ENCODE data around the gene BEGAIN.

Gene BEGAIN

DNA sequence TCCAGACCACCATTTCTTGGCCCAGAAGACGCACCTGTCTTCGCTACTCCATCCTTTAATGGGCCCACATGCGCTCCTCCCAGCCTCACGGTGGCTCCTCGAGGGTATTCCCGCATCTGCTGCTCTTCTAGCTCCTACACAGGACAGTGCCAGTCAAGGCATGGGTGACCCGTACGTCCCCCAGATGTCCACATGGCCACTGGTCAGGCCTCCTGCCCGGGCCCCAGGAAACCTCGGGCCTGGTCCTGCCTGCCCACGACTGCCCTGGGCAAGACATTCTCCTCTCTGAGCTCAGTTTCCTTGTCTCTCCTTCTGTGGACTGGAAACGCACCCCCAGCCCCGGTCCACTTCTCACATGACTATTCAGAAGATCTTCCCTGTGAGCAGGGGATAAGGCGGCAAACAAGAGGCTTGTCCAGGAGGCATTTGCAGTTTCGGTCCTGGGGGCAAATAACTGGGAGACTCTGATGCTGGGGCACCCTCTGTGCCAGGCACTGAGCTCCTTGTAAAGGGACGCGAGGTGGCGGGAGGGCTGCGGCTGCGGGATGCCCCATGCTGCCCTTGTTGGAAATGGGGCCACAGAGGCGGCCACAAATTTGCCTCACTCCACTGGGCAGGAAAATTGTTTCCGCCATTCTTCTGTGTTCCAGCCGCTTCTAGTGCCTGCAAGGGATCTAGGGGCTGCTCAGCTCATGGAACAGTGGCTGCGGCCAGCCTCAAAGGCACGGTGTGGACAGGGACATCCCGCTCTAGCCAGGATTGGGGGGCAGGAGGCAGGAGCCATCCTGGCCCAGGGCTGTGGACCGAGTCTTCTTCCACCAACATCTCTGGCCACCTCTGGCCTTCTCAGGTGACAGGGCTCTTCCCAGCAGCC, 6.8 kb upstream of the BEGAIN start:
- DNase-seq = no peak

DNA sequence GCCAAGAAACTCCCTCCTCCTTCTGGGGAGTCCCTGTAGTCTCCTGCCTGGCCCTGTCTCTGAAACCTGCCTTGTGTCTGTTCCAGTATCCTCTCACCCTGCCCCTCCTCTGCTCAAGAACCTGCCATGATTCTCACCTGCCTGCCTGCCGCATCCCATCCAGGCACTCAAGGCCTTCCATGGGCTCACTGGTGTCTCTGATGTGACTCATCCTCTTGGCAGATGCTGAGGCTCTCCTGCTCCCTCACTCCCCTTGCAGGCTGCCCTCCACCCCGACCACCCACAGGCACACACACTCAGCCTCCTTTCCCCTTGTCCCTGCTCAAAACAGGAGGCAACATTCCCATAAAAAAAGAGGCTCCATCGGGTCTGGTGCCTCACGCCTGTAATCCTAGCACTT, 5.8 kb upstream of the BEGAIN start:
- no peak for DNase-seq

DNA sequence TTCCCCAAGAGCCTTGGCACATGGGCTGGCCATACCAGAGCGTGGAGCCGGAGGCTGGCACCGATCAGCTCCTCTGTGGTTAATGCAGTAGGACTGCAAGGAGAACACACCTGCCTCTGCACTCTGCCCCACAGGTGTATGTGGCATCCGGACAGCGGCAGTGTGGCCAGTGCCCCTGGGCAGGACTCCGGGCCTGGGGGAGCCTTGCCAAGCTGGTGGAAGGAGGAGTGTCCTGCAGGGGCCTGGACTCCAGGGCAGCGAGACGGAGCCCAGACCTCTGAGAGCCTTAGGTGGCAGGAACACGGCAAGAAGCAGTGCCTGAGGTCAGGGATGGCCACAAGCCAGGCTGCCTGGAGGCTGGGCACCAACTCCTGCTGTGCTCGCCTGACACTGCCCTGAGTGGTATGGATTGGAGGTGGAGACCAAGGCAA, 5.3 kb upstream of the BEGAIN start:
- DNase-seq = no peak

DNA sequence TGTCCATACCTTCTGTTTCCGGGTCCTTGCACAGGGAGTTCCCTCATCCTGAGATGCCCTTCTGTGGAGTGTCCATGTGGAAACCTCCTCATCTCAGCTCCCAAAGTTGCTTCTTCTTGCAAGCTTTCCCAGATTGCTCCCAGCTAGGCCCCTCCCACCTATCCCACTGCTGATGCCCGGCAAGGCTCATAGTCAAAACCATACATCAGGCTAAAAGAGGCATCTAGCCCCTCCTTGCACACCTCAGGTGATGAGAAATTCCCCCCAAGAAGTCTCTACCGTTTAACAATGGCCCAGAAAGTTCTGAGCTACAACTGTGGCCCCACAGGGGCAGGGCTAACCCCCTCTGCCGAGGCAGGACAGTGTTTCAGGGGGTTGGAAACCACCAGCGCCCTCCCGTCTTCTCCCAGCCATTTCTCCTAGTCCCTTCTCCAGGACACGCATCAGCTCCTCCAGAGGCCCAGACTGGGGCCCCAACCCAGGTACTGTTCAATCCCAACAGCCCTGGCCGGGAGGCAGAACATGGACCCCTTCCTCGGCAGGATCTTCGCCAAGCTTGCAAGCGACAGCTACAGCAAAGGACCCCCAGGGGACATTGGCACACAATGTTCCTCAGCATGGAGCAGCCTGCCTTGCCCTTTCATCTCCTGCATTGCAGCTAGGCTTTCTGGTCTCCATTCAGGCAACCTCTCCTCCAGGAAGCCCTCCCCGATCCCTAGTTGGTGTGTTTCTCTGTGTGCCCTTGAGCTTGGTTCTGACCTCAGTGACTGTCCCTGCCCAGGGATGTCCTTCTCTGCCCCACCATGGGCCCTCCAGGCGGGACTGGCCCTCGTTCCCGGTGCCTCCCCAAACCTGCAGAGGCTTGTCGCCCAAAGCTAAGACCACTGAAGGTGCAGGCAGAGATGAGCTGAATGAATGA, 4.5 kb upstream of the BEGAIN start:
- no peak for DNase-seq

DNA sequence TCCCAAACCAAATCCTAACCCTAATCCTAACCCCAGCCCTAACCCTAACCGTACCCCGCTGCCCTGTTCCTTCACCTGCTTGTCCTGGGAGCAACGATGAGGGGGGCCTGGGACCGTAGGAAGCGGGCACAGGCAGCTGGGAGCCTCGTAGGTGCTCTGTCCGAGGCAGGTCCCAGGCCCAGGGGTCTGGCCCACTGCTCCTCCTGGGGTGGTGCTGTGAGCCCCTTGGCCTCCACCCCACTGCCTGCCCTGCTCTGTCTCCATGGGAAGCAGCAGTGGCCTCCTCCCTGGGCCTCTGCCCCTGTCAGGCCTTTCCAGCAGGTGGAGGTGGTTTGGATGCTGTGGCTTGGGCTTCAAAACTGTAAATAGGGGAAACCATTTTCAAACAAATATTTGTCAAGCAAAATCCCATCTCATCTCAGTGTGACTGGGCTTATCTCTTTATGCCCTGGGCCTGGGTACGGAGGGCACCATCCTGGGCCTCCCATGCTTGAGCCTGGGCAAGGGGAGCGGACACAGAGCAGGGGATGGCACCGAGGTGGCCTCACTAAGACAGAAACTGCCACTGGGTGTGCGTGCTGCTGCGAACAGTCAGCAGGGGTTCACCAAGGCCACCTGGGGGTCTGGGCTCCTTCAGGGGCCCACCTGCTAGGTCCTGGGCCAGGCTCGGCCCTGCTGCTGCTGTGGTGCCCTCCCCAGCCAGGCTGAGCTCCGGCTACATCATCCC, 3.7 kb upstream of the BEGAIN start:
- no peak for DNase-seq

DNA sequence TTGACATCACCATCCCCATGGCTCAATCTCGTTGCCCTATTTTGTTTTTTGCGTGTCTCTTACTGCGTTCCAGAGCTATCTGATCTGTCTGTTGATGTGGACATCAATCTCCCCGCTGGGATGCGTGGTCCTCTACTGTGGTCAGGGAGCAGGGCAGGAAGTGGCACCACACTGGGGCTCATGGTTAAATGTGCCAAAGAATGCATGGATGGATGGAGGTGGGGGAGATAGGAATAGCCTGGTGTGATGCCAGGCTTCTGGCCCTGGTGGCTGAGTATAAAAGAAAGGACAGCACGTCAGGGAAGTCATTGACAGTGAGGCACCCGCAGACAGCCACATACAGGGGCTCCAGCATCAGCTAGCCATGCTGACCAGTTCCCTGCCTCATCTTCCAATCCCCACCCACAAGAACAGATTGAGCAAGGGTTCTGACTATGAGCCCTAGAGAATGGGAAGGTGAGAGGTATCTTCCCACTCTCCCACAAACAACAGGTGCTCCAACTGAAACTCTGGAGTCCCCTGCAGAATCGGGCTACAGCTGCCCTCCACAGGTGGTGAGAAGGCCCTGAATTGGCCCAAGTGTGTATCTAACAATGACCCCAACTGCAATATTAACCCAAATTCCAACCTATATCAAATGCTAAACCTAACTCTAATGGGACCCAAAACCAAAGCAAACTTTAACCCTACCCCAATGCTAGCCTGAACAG, 2.7 kb upstream of the BEGAIN start:
- DNase-seq = no peak

DNA sequence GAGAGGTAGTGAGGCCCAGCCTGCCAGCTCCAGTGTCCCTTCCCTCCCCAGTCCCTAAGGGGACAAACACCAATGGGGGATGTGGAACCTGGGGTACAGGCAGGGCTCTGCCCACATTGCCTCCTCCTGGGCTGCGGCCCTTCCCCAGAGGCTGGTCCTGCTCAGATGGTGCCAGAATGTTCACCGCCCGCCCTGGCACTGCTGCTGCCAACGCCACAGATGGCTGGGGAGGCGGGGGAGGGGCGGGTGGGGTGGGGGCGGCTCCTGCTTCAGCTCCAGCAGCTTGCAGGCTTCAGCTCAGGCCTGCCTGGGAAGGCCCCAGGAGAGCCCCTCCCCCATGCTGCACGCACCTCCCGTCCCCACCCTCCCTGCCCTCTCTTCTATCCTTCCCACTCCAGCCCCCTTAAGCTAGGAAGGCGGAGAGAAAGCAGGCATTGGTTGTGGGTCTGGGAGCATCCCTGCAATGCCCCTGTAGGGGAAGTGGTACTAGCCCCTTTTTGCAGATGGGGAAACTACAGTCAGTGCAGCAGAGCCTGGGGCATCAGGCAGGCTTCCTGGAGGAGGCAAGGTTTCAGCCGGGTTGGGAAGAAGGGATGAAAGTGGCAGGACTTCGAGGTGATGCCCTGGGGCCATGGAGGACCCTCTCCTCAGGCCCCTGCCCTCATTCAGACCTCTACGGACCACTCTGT, 2.0 kb upstream of the BEGAIN start:
- no peak for DNase-seq

DNA sequence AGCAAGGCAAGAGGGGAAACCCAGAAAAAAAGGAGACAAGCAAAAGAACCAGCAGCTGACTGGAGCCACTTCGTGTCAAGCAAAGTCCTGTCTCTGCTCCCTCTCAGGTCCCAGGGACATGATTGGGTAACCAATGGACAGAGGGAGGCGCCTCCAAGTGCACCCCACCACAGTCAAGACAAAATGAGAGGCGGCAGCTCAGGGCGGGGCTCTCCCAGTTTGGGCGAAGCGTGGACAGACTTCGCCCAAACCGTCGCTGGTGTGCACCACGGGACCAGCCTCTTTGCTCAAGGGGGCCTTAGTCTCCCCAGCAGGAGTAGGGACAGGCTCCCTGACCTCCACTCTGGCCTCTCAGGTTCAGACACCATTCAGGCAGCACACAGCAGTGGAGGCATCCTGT, 1.5 kb upstream of the BEGAIN start:
- DNase-seq = no peak

DNA sequence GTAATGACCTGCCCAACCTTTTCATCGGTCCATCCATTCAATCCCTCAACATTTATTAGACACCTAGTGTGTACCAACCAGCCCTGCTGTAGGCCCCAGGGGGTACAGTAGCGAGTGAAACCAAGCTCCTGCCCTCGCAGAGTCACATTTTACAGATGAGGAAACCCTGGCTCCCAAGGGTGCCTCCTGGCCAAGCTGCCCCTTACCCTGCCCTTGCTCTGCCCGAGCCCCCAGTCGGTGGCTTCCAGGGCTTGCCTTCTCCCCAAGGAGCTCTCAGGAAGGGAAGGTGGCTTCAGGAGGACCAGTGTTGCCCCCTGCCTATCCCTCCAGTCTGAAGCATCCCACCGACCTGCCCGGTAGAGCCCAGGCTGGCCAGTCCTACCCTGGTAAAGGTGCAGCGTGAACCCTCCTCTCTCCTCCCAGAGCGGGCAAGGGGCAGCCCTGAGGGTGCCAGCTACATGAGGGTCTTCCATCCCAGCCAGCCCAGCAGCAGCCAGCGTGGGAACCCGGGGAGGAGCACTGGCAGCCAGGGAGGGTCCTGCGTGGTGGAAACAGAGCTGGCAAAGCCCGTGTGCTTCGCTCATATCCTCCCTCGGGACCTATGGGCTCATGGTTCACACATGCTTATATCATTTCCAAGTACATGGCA, 670 bp upstream of the BEGAIN start:
- DNase-seq = no peak

DNA sequence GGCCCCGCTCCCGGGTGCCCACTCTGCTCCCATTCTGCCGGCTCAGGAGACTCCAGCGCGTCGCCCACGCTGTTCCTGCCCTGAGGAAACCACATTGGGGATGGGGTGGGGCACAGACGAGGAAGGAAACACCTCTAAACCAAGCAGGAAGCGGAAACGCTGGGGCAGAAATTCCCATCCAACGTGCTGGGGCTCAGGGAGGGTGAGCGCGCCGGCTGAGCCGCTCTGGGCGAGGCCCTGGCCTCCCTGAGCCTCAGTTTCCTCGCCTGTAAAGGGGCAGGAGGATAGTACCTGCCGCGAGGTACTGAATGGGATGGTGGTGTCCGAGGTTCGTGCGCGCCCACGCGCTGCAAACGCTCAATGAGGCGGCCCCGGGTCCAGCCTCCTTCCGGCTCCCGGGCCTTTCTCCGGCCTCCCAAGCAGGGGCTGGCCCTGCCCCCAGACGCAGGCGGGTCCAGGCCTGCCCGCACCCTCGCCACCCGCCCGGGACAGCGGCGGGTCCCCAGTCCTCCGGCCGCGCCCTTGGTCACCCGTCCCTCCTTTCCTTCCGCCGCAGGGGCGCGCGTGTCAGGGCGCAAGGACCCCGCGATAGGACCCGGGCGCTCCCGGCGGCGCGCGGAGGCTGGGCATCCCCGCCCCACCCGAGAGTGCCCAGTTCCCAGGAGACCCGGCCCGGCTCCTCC, 673 bp downstream of the BEGAIN start:
- no peak for DNase-seq

DNA sequence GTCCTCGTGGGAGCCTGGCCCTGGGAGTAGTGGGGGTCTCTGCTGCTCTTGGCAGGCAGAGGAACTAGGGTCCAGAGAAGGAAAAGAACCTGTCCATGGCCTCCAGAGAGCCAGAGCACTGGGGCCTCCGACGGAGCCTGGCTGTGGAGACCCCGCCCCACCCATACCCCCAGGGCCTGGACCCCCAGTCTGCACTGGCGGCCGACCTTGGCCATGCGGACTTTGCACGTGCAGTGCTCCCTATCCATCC, 1.1 kb downstream of the BEGAIN start:
- DNase-seq = no peak

DNA sequence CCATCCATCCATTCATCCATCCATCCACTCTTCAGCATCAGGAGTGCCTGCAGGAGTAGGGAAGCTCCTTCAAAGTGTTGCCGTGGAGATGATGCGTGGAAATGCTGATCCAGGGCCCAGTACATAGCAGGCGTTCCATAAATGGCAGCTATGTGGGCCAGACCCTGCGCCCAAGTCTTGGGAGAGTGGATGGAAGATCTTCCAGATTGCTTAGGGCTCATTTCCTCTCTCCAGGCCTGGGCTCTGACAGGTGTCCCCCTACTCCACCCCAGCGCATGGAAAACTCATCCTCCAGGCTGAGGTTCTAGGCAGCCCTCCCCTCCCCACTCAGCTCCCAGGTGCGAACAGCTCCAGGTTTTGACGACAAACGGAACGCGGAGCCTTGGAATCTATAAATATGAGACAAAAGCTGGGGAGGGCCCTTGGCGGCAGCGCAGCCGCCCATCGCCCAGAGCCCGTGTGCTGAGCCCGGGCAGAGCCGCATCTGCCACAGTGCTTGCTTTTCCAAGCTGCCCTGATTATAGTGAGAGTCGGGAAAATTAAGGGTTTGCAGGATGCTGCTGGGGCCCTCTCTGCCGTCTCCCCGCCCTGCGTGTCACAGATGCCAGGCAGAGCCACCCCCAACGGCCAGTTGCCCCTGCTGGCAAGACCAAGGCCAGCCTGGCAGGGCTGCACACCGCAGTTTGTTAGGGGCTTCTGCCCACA, 1.6 kb downstream of the BEGAIN start:
- no peak for DNase-seq

DNA sequence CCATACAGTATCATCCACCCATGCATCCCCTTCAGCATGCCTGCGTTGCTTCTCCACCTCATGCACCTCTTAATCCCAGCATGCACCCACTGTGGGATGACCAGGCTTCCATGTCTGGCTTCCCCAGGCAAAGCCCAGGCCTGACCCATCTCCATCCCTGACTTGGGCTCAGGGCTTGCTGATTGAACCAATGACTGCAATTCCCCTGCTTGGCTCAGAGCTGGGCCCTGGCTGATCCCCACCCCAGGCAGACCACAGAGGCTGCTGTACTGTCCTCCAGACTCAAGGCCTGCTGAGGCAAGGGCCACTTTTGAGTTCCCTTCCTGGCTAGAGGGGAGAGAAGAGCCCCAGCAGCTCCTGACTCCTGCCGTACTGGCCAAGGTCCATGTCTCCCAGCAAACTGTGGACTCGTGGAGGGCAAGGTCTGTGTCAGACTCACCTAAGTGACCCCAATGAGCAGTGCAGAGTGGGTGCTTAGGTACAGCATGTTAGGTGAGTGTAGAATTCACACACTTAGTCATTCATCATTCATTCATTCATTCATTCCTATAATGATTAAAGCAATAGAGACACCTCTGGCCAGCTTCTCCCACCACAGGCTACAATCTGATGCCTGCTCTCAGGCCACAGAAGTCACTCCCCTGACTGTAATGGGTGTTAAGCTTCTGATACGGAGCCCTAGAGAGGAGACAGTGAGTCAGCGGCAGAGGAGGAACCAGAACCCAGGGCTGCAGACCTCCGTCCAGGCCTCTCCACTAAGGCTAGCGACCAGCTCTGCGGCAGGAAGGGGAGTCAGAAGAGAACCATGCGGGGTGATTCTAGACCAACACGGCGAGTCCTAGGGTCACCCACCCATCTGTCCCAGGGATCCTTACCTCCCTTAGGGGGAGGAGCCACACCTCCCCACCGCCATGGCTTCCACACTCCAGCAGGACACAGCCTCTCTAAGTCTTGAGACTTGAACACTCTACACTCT, 2.9 kb downstream of the BEGAIN start:
- no peak for DNase-seq

DNA sequence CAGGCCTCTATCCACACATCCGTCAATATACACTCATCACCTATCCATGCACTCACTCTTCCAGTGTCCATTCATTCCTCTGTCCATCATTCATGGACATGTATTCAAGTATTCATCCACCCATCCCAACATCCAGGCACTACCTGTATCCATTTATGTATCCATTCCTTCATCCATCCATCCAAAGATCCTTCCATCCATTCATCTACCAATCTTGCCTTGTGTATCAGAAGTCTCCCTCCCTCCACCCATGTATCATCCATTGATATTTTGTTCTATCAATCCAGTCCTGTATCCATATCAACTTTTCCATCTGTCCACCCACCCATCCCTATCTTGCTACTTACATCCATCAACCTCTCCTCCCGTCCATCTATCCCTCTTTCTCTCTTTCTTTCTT, 4.0 kb downstream of the BEGAIN start:
- DNase-seq = no peak

DNA sequence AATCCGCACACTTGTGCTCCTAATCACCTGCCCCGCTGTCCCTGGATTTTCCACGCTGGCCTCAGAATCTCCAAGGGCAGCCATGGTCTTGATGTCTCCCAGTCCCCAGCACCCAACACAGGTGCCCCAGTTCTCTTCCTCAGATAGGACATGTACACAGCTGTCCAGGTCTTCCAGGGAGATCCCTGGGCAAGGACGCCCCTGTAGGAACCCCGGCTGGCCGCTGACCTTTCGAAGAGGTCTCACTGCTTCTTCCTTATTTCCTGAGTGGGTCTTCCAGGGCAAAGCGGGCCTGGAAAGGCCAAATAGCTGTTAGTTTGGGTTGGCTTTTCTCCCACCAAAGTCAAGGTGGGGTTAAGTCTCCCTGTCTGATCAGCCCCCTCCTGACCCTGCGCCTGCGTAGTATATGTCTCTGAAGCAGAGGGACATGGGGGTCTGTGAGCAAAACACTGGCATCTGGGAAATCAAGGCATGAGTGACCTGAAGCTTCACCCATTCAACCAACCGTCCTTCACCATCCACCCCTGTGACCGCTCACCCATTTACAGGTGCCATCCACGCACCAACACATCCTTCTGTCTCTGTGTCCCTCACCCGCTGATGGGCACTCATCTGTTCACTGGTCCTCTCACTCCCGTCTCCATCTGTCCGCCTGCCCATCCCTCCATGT, 4.6 kb downstream of the BEGAIN start:
- DNase-seq = no peak

DNA sequence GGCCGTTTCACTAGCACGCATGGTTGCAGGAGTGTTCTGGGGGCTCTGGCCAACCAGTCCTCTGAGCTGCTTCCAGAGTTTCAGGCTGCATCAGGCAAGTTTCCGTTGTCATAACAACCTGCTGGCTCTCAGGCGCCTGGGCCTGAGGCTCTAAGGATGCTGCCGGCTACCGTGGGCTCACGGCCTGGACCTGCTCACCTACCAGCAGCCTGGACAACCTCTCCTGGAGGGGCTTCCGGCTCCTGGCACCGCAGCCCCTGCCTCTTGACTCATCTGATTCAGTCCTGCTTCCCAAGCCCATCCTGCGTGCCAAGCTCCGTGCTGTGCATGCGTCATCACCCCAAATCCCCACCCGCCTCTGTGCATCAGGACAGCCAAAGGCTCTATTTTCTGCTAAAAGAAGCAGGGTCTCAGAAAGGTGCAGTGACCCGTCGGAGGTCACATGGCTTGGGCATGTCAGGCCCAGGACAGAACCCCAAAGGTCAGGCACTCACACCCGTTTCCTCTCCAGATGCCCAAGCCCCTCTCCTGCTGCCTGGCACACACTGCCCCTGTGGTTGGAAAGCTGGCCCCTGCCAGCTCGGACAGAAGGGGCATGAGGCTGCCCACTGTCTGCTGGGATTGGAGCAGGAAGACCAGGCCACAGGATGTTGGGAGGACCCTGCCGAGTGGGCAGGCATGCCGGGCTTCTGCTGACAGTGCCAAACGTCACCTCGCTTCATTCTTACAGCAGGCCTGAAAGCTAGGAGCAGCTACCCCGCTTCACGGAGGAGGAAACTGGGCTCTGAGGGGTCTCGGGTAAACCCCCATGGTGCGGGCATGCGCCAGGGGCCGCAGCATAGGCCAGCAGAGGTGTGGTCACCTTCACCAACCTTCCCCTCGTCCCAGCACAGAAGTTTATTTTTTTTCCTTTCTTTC, 5.7 kb downstream of the BEGAIN start:
- no peak for DNase-seq

All from DMS153 (cell line).